ENCODE measurements around the gene PODN.

- TF ChIP-seq CTCF (IDR thresholded peaks at IDR 0.05; ENCODE audit: poor library complexity) (no peak), EZH2 (IDR thresholded peaks at IDR 0.05; ENCODE audit: borderline replicate concordance) (no peak), EZH2phosphoT487 (IDR thresholded peaks at IDR 0.05; ENCODE audit: low read depth, severe bottlenecking, unreplicated experiment) (no peak)
These were observed 14.9 kb downstream of the PODN start for GRCh38 chr1:53076721-53077598.

Data from hepatocyte (in vitro differentiated cells).